AG08395 (cell line): ENCODE data around the gene FNIP2.
"Not testable (repeated sequence)": the region's sequence is repeated elsewhere in the genome, so short reads cannot be mapped to it uniquely, and the experiment has no call there.

ENCODE experiments used
- DNase-seq: peaks from one replicate; pipeline ENCODE4 v3.0.0; 2012; ENCODE audit warnings: mixed read lengths, low spot score

FNIP2 gene

DNA sequence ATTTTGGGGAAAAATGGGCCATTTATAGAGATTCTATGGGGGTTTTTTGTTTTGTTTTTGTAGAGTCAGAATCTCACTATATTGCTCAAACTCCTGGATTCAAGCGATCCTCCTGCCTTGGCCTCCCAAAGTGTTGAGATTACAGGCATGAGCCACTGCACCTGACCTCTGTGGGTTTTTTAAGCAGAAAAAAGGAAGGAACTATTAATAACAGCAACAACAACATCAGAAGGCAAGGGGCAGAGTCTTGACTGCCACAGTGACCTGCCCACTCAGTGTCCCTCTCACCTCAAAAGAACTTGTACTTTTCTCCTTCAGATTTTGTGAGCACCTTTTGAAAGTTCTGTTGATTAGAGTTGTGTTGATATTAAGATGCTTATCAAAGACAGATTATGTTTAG lies 48.1 kb downstream of the FNIP2 start:
- DNase-seq = no peak

DNA sequence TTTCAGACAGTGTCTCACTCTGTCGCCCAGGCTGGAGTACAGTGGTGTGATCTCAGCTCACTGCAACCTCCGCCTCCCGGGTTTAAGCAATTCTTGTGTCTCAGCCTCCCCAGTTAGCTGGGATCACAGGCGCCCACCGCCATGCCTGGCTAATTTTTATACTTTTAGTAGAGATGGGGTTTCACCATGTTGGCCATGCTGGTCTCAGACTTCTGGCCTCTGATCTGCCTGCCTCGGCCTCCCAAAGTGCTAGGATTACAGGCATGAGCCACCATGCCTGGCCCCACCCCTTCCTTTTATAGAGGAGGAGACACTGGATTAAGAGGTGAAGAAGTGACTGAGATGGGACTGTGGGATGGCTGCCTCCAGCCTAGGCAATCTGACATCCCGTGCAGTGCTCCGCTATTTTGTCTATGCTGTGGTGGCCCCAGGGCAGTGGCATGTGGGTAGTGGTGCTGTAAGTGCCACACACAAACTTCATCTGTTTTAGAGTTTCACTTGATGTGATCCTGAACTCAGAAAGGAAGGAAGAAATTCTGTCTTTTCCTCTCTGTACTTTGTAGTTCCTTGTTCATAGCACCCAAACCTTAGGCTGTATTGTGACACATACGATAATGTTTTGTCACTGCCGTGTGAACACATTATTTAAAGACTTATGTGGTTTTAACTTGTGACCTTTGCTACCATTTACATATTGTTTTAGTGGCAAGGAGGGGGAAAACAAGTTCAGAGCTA lies 48.9 kb downstream of the FNIP2 start:
- DNase-seq = no peak

- no peak for DNase-seq
Measured at GRCh38 chr4:158818560-158819140, 49.8 kb downstream of the FNIP2 start.

DNA sequence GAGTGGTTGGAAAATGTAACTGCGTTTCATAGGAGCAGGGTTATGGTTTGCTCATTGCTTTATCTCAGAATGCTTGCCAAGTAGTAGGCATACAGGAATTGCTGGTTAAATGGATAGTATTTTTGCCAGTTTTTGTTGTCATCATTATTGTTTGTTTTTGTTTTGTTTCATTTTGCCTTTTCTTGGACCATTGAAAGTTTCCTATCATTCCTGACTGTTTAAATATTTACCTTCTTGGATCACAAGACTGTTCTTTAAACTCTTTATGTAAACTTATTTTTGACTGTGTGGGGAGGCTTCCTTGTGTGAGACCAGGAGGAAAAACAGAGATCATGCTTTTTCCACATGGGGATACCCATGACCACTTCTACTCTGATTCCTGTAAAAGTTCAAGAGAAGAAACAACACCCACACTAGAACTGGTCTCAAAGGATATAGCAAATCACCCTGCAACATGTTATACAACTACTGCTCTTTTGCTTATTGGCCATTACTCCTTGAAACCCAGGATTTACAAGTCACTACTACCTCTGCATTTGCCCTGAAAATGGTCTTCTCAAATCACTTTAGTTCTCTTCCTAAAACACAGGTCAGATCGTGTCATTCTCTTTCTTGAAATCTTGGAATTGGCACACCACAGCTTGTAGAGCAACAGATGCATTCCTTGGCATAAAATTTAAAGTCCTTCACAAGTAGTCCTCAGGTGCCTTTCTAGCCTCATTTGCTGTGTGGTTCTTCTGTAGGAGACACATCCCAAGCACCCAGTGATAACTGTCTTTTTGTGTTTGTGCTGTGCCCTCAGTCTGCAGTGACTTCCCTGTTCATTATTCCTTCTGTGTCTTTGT lies 51.3 kb downstream of the FNIP2 start:
- DNase-seq = no peak

GRCh38 chr4:158821228-158821971 lies 52.6 kb downstream of the FNIP2 start:
- peak; percentile 45 for DNase-seq

DNA sequence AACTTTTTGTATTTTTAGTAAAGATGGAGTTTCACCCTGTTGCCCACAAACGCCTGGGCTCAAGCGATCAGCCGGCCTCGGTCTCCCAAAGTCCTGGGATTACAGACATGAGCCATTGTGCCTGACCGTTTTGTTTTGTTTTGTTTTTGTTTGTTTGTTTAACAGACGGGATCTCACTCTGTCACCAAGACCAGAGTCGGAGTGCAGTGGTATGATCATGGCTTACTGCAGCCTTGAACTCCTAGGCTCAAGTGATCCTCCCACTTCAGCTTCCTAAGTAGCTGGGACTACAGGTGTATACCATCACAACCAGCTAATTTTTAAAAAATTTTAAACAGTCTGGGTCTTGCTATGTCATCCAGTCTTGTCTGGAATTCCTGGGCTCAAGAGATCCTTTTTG lies 53.5 kb downstream of the FNIP2 start:
- DNase-seq = no peak

DNA sequence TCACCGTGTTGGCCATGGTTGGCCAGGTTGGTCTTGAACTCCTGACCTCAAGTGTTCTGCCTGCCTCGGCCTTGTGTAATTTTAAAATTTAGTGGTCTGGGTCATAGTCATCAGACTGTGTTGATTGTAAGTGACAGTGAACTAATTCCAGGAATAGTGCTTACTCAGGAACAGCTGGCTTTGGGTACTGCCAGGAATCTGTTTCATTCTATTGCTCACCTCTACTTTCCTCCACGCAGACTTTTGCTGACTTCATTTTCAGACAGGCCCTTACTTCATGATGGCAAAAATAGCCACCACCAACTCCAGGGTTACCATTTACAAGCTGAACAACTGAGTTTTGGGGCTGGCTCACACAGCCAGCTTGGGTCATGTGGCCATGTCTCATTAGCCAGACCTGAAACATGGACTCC lies 54.6 kb downstream of the FNIP2 start:
- DNase-seq = no peak

GRCh38 chr4:158824425-158825274 lies 55.8 kb downstream of the FNIP2 start:
- DNase-seq = peak; percentile 51

DNA sequence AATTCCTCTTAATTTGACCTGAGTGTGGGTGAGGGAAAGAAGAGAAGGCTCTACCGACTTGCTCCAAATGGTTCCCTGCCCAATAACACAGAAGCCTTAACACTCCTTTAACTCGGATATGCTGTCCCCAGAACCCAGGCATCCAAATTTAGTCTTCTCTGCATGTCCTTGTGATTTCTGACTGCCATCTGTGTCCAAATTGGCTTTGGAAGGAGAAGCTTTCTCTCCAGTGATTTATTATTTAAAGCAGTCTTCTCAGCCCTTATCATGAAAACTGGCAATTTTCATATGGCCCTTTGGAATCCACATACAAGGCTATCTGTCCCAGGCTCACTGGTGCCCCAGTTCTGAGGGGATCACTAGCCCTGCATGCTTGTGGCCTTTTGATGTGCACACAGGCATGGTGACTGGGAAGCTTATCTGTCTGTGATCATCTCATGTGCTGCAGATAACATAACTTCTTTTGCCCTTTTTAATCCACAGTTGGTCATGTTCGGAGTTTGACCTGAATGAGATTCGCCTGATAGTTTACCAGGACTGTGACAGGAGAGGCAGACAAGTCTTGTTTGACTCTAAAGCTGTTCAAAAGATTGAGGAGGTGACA lies 56.7 kb downstream of the FNIP2 start:
- DNase-seq = no peak

- DNase-seq = no peak
Measured at GRCh38 chr4:158826057-158826456, 57.2 kb downstream of the FNIP2 start.

- DNase-seq = no peak
Measured at GRCh38 chr4:158826882-158827281, 58.1 kb downstream of the FNIP2 start.

DNA sequence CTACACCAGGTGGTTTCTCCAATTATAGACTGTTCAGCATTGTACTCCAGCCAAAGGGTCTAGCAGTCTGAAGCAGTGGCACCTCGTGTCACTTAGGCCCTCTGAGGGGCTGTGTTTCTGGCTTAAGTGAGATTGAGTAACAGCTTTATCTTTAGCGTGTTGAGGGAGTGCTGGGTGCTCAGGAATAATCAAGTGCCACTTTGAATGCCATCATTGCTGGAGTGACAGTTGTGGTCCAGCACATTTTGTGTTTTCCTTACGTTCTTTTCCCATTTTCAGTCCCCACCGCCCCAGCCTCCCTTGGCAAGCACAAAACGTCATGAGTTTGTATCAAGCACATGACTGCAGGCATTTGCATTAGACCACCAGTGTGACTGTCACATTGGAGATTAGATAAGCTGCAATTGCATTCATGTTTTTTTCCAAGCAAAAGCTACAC lies 58.7 kb downstream of the FNIP2 start:
- no peak for DNase-seq

GRCh38 chr4:158828151-158828550 lies 59.3 kb downstream of the FNIP2 start:
- not testable (repeated sequence) for DNase-seq

GRCh38 chr4:158829254-158829653 lies 60.4 kb downstream of the FNIP2 start:
- no peak for DNase-seq

DNA sequence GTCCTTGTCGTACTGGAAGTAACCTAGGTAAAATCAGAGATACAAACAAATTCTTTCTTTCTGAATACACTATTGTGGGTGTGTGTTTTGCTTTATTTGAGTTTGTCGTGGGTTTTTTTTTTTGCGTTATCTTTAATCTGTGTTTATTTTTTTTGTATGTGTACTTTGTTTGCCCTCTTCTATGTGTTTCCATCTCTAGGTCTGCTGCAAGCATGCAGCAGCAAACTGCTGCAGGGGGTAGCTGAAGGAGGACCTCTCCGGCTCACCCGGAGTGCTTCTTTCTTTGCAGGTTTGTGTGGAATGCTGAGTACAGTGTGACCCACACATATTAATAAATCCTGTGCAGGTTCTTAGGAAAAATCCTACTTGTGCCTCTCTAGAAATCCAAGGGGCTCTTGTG lies 64.8 kb downstream of the FNIP2 start:
- DNase-seq = no peak

- DNase-seq = no peak
Measured at GRCh38 chr4:158835226-158836001, 66.6 kb downstream of the FNIP2 start.

DNA sequence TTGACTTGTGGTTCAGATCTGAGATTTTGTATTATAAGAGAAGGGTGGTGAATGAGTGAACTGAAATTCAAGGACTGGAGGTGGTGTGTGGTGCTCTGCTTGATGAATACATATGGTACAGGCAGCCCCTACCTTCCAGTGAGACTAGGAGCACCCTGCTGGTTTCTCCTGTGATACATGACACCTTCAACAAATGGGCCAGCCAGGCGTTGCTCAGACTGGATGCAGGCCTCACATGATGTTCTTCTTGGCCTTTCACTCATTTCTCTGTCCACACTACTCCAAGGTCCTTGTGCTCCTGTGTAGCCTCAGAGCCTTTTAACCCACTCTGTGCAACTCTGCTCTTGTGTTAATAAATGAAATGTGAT lies 67.2 kb downstream of the FNIP2 start:
- no peak for DNase-seq

GRCh38 chr4:158836828-158837449 lies 68.1 kb downstream of the FNIP2 start:
- DNase-seq = no peak

DNA sequence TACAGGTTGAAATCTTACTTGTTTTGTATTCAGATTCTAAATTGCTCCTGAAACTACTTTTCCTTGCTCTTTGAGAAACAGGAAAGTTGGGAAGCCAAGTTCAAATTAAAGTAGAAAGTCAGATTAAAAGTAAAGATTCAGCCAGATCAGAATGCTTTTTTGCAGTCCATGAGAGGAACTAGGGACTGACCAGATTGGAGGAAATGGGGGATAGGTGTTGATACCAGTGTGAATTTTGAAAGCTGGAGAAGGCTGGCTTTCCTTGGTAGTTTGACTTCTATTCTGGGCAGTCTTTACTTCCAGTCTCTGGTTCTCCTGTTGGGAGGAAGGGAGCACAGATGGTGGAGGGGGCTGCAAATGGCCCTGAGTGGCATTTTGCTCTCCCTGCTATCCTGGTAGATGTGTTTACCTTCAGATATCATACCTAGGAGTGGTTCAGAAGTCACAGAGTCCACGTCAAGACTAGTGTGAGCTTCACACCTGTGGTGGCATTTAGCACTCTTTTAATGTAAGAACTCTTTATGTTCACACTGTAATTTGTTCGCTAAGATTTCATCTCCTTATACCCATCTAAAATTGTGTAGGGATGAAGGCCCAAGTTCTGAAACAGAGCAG lies 68.8 kb downstream of the FNIP2 start:
- no peak for DNase-seq
